MM.1S (cell line): ENCODE results near the gene TNFRSF6B.

ENCODE experiments used
- DNase-seq: peaks from one replicate; pipeline ENCODE4 v3.0.0-alpha.2; 2015
- H2AFZ ChIP-seq: fragments of 300-600 bp; sonication (generic); 2 replicates; pipeline ENCODE4 v1.6.0; 2016; ENCODE audit warnings: antibody characterized with exemption, low read length
- H3F3A ChIP-seq: fragments of 300-600 bp; sonication (generic); 2 replicates; pipeline ENCODE4 v1.6.1; 2016; ENCODE audit warnings: mild to moderate bottlenecking, antibody characterized with exemption, low read length, moderate library complexity, mixed read lengths; ENCODE audit not compliant: insufficient read depth
- H3K27ac ChIP-seq: fragments of 300-600 bp; sonication (generic); 2 replicates; pipeline ENCODE4 v1.5.1; 2016; ENCODE audit warnings: mild to moderate bottlenecking, low read length
- H3K27me3 ChIP-seq: fragments of 300-600 bp; sonication (generic); replicated peaks from 2 replicates; pipeline ENCODE4 v1.6.0; 2016; ENCODE audit warnings: low read length; ENCODE audit not compliant: insufficient read depth
- H3K36me3 ChIP-seq: fragments of 300-600 bp; sonication (generic); replicated peaks from 2 replicates; pipeline ENCODE4 v1.6.1; 2016; ENCODE audit warnings: mild to moderate bottlenecking, low read length, mixed read lengths; ENCODE audit not compliant: insufficient read depth
- H3K4me1 ChIP-seq: fragments of 300-600 bp; sonication (generic); 2 replicates; pipeline ENCODE4 v1.6.1; 2016; ENCODE audit warnings: low read length, mixed read lengths
- H3K4me2 ChIP-seq: fragments of 300-600 bp; sonication (generic); 2 replicates; pipeline ENCODE4 v1.6.0; 2016; ENCODE audit warnings: low read depth, low read length
- H3K4me3 ChIP-seq: fragments of 300-600 bp; sonication (generic); 2 replicates; pipeline ENCODE4 v1.5.1; 2016; ENCODE audit warnings: low read length, mixed read lengths
- H3K79me2 ChIP-seq: fragments of 300-600 bp; sonication (generic); 2 replicates; pipeline ENCODE4 v1.6.1; 2016; ENCODE audit warnings: mixed run types, low read length, mixed read lengths
- H3K9ac ChIP-seq: fragments of 300-600 bp; sonication (generic); 2 replicates; pipeline ENCODE4 v1.6.1; 2016; ENCODE audit warnings: low read length, mixed read lengths
- H3K9me2 ChIP-seq: fragments of 300-600 bp; sonication (generic); replicated peaks from 2 replicates; pipeline ENCODE4 v1.6.1; 2016; ENCODE audit warnings: mild to moderate bottlenecking, low read length, mixed read lengths; ENCODE audit not compliant: insufficient read depth
- H3K9me3 ChIP-seq: fragments of 300-600 bp; sonication (generic); replicated peaks from 2 replicates; pipeline ENCODE4 v1.6.1; 2016; ENCODE audit warnings: mild to moderate bottlenecking, low read length, mixed read lengths; ENCODE audit not compliant: insufficient read depth
- H4K20me1 ChIP-seq: fragments of 300-600 bp; sonication (generic); 2 replicates; pipeline ENCODE4 v1.6.1; 2016; ENCODE audit warnings: mild to moderate bottlenecking, low read length, moderate library complexity, mixed read lengths; ENCODE audit not compliant: insufficient read depth
- CTCF ChIP-seq: fragments of 300-600 bp; sonication (generic); IDR thresholded peaks from 2 replicates; pipeline ENCODE4 v1.5.1; 2016; ENCODE audit warnings: antibody characterized with exemption, low read length, mixed read lengths
- EZH2 ChIP-seq: fragments of 300-600 bp; sonication (generic); optimal IDR thresholded peaks from 2 replicates; pipeline ENCODE3; 2017; ENCODE audit warnings: low read depth, mild to moderate bottlenecking, antibody characterized with exemption, low read length, mixed read lengths
- EZH2phosphoT487 ChIP-seq: fragments of 300-600 bp; sonication (generic); IDR thresholded peaks from 2 replicates; pipeline ENCODE4 v1.6.1; 2018; ENCODE audit warnings: antibody characterized with exemption, low read length

TNFRSF6B gene

GRCh38 chr20:63661959-63662812 is 34.3 kb upstream of the TNFRSF6B start:
- TF ChIP-seq EZH2 (no peak), EZH2phosphoT487 (no peak)
- Histone ChIP-seq H3K4me1 (0 out of 2 replicates have a peak, but pooled peaks cover 4% of the 10 kb centered on the region), H4K20me1 (no peaks in the 10 kb centered on the region), H3K79me2 (peaks cover 21% of the 10 kb centered on the region), H3K9me2 (no peaks in the 10 kb centered on the region), H3K9ac (no peak overlapping the region), H3K27me3 (no peaks in the 10 kb centered on the region), H3K36me3 (no peaks in the 10 kb centered on the region; the same call in 1 of the 2 replicates), H3F3A (no peaks in the 10 kb centered on the region), H3K27ac (no peak overlapping the region), H3K4me2 (no peak overlapping the region), H3K4me3 (no peak overlapping the region), H3K9me3 (no peaks in the 10 kb centered on the region), H2AFZ (no peak overlapping the region)
- no peak for DNase-seq

DNA sequence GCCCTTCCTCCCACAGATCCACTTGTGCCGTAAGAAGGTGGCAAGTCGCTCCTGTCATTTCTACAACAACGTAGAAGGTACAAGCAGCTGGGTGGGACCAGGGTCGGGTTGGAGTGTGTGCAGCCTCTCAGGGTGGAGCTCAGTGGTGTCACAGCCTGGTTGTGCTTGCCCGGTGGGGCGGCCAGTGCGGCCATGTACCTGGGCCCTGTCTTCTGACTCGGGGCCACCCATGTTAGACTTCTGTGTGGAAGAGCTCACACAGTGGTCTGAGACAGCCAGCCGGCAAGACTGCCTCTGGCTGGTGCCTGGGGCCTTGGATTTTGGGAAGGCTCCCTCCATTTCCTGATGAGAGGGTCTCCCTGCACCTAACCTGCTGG is 33.7 kb upstream of the TNFRSF6B start:
- no peaks in the 10 kb centered on the region for H3K9me3 ChIP-seq
- no peak overlapping the region for H3K27ac ChIP-seq
- no peaks in the 10 kb centered on the region for H3K27me3 ChIP-seq
- H4K20me1 ChIP-seq: no peaks in the 10 kb centered on the region
- no peak overlapping the region for H3K4me2 ChIP-seq
- no peak for DNase-seq
- no peaks in the 10 kb centered on the region for H3F3A ChIP-seq
- H3K4me3 ChIP-seq: no peak overlapping the region
- H3K36me3 ChIP-seq: no peaks in the 10 kb centered on the region; the same call in 1 of the 2 replicates
- 0 out of 2 replicates have a peak, but pooled peaks cover 4% of the 10 kb centered on the region for H3K4me1 ChIP-seq
- peaks cover 21% of the 10 kb centered on the region for H3K79me2 ChIP-seq
- no peaks in the 10 kb centered on the region for H3K9me2 ChIP-seq
- TF ChIP-seq EZH2phosphoT487 (no peak), CTCF (no peak), EZH2 (no peak)
- H3K9ac ChIP-seq: no peak overlapping the region
- H2AFZ ChIP-seq: no peak overlapping the region

- peaks cover 20% of the 10 kb centered on the region for H3K79me2 ChIP-seq
- no peak overlapping the region for H3K9ac ChIP-seq
- no peak overlapping the region for H3K4me2 ChIP-seq
- H2AFZ ChIP-seq: no peak overlapping the region
- no peaks in the 10 kb centered on the region for H3F3A ChIP-seq
- no peaks in the 10 kb centered on the region for H3K9me3 ChIP-seq
- H3K27ac ChIP-seq: no peak overlapping the region
- DNase-seq: no peak
- H3K4me1 ChIP-seq: 0 out of 2 replicates have a peak, but pooled peaks cover 4% of the 10 kb centered on the region
- H3K36me3 ChIP-seq: no peaks in the 10 kb centered on the region; the same call in 1 of the 2 replicates
- H3K27me3 ChIP-seq: no peaks in the 10 kb centered on the region
- no peak overlapping the region for H3K4me3 ChIP-seq
- no peaks in the 10 kb centered on the region for H3K9me2 ChIP-seq
- TF ChIP-seq EZH2 (no peak), EZH2phosphoT487 (no peak), CTCF (no peak)
- no peaks in the 10 kb centered on the region for H4K20me1 ChIP-seq
Measured at GRCh38 chr20:63663332-63664066, 33.0 kb upstream of the TNFRSF6B start.
